Umbilical cord (tissue), 2 donors: ENCODE results near the gene CMTM5. TPM values are rescaled to one million over a fixed set of nuclear protein-coding genes. Genes with fewer than 3 reads are reported as not detected.
"Not testable (repeated sequence)": the region's sequence is repeated elsewhere in the genome, so short reads cannot be mapped to it uniquely, and the experiment has no call there.

Experiments
- DNase-seq: peaks from one replicate; pipeline ENCODE4 v3.0.0-alpha.2; 2015; ENCODE audit warnings: low spot score
- total RNA-seq: library from RNA; depleted of rRNA; stranded (reverse); fragments of >200 nt; gene quantifications from one replicate; pipeline ENCODE4 v1.2.3, GENCODE V29; 2014; ENCODE audit warnings: low replicate concordance; ENCODE audit not compliant: insufficient read depth

CMTM5 gene
- total RNA-seq, 1 donor from 2014 or later = 0.96 TPM

GRCh38 chr14:23378612-23379220, 1.9 kb downstream of the CMTM5 start:
- DNase-seq = no peak

- peak; percentile 43 for DNase-seq
Observed at GRCh38 chr14:23379366-23380196, 2.7 kb downstream of the CMTM5 start.

DNA sequence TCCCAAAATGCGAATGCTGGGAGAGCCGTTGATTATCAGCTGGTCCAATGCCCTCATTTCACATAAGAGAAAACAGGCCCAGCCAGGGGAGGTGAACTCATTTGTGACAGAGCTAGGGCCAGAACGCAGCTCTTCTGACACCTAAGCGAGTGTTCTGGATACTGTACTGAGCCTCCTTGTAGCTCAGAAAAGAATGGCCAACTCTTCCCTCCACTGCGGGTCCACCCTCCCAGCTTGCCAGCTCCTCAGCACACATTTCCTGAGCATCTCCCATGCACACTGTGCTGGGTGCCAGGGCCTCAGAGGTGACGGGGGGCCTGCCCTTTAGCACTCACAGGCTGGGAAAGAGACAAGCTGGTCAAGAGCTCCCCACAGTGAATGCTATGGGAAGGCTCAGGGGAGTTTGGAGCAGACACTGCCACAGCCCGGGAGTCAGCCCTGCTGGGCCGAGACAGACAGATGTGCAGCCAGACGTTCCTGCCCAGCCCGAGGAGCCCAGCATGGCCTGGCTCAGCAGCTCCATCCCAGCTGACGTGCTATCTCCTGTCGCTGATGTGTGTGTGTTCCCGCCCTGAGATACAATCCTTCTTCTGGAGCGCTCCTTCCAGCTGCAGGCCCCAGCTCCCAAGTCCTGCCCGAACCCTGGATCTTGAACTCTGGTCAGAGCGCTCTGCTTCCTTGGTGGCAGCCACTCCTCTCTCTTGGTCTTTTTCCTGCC, 3.5 kb downstream of the CMTM5 start:
- DNase-seq = peak; percentile 73

DNA sequence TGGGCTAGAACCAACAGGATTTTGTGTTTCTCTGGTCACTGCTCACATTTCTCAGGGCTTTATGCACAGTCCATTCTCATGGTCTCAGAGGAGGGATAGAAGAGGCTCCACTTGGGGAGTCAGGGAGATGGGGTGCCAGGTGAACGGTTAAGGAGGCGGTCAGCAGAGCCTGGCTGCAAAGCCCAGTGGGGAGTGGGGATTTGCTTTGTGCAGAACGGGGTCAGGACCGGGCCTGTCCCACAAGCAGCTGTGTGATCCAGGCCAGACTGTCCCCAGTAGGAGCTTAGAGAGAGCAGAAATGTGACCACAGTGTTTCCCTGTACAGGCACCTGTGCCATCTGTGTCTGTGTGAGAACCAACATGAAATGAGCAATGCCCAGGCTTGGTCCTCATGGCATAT, 4.1 kb downstream of the CMTM5 start:
- no peak for DNase-seq

DNA sequence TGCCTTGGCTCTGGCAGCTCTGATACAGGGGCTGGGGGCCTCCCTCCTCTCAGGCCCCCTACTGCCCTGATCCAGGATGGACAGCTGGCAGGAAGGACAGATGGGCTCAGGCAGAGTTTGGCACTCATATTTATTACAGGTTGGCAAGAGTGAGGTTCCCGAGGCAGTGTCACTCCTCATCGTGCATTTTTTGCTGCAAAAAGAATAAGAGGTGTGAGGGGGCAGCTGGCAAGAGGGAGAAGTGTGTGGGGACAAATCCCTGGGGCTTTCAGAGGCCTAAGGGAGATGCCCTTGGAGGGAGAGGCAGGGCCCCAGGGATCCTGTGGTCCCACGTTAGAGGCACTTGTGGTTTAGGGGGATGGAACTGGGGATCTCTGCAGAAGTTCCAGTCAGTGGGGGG, 5.0 kb downstream of the CMTM5 start:
- DNase-seq = no peak

- DNase-seq = no peak
Observed at GRCh38 chr14:23382276-23382675, 5.4 kb downstream of the CMTM5 start.

DNA sequence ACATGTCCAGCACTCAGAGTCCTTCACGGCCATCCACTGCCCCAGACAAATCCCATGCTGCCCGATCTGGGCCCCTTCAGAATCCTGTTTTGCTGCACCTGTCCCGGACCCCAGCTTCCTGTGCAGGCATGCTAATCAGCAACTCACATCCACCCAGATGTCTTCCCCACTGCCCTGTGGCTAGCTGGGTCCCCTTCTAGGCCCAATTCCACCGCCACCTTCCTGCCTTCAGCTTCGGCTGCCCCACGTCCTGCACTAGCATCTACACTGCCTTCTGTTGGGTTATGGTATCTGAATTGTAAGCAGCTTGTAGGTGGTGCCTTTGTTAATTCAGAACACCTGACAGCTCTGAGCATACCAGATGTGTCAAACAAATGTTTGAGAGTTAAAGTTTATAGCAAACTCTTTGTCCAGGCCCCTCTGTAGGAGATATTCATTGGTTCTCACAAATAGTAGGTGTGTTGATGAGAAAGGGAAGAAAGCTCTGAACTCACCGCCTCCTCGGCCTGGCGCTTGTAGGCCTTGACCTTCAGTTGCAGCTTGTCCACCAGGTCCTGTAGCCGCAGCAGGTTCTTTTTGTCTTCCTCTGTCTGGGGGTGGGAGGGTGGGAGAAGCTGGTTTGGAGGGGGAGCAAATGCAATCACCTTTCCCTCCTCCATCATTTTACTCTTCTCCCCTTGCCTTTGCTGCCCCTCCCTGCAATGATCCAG, 6.0 kb downstream of the CMTM5 start:
- DNase-seq = no peak

DNA sequence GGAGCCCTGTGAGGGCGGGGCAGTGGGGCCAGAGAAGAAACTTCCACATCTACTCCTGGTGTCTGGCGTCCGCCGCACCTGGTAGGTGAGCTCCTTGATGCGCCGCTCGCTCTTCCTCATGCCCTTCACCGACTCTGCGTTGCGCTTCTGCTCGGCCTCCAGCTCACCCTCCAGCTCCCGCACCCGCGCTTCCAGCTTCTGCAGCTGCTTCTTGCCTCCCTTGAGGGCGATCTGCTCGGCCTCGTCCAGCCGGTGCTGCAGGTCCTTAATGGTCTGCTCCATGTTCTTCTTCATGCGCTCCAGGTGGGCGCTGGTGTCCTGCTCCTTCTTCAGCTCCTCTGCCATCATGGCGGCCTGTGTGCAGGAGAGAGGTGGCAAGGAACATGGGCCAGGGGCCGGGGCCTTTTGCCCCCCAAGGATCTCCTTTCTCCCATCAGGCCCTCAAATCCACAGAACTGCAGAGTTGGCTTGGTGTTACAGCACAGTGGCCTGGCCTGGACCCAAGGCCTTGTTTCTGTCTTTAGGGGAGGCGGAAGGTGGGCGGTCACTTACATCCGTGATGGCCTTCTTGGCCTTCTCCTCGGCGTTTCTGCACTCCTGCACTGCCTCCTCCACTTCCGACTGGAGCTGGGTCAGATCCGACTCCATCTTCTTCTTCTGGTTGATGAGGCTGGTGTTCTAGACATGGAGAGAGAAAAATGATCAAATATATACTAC, 7.7 kb downstream of the CMTM5 start:
- no peak for DNase-seq

- no peak for DNase-seq
Observed at GRCh38 chr14:23385244-23385641, 8.4 kb downstream of the CMTM5 start.

- DNase-seq = no peak
Observed at GRCh38 chr14:23385642-23386265, 8.9 kb downstream of the CMTM5 start.

- not testable (repeated sequence) for DNase-seq
Observed at GRCh38 chr14:23386266-23386657, 9.4 kb downstream of the CMTM5 start.

DNA sequence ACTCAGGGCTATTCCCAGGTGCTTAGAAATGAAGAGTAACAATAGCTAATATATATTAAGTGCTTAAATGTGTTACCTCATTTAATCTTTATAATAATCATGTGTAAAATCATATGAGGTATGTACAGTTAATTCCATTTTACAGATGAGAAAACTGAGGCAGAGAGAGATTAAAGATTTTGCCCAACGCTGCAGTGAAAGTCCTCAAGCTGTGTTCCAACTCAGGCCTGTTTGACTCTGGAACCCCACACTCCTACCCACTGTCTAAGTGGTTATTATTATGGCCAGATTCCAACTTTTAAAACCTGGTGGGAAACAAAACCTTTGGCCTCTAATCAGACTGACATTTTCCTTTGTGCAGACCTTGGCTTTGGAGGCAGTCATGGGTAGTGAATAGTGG, 10.2 kb downstream of the CMTM5 start:
- no peak for DNase-seq

DNA sequence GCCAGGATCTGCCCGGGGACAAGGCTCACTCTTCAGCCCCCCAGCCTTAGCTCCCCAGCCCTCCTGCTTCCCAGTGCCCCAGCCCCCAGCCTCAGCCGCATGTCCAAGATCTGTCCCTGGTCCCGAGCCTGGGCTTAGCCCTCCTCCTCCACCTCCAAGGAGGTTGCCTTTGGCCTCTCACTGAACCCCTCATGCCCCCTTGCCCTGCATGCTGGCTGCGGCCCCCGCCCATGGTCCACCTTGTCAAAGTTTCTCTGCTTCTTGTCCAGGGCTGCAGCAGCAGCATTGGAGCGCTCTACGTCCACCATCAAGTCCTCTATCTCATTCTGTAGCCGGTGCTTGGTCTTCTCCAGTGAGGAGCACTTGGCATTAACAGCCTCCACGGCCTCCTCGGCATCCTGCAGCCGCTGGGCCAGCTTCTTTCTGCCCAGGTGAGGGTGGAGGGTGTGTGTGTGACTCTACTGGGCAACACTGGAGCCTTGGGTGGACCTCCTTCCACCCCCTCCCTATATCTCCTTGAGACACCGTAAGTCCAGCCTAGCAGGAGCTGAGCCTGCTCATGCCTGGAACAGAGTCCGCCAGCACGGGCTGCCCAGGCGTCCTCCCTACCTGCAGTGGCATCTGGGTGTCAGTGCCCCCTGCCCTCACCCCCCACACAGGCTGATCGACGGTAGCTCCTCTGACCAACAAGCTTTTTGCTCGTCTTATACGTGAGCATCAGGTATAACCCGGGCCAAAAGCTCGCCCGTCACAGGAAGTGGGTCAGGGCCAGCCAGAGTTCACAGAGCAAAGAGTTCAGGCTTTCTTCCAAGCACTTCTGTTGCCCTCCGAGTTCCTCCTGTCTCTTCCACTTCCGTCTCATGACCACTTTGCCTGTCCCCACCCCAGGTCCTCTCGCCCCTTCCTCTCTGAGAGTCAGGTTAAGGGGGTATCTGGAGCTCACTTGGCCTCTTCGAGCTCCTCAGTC, 11.4 kb downstream of the CMTM5 start:
- no peak for DNase-seq

DNA sequence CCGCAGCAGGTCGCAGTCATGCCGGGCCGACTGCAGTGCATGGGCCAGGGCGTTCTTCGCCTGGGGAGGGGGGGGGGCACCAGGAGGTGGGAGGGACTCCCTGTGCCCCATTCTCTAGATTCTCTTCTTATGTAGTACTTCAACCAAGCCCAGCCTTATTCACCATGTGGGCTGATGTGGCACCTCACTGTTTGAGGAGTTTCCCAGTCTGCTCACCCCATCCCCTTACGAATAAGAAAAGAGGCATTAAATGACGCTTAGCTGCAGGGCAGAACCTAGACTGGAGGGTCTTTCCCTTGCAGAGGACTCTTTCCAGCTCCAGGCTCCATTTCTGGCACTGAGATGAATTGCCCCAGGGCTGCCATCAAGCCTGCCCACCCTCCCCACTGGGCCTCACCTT, 12.2 kb downstream of the CMTM5 start:
- no peak for DNase-seq

- DNase-seq = no peak
Observed at GRCh38 chr14:23389396-23389795, 12.6 kb downstream of the CMTM5 start.

- not testable (repeated sequence) for DNase-seq
Observed at GRCh38 chr14:23389871-23390270, 13.0 kb downstream of the CMTM5 start.

- no peak for DNase-seq
Observed at GRCh38 chr14:23392613-23393012, 15.8 kb downstream of the CMTM5 start.

DNA sequence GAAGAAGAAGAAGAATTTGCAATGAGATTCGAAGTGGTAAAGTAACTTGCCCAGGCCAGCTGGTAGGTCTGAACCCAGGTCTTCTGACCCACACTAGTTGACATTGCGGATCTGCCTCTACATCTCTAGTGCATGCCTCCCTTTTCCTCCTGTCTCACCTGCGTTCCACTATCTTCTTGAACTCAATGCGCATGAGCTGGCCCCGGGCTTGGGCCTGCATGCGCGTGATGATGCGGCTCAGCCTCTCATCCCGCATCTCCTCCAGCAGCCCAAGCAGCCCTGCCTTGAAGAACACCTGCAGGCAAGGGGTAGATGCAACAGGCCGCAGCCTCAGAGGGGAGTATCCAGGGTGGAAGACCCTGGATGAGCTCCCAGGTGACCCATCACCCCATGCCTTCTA, 19.3 kb downstream of the CMTM5 start:
- no peak for DNase-seq

- DNase-seq = no peak
Observed at GRCh38 chr14:23396781-23397407, 20.0 kb downstream of the CMTM5 start.
